Measurements from ENCODE around the gene ABCA3. TPM values are rescaled to one million over a fixed set of nuclear protein-coding genes. Genes with fewer than 3 reads are reported as not detected.
"Not testable (repeated sequence)": the region's sequence is repeated elsewhere in the genome, so short reads cannot be mapped to it uniquely, and the experiment has no call there.

ABCA3 gene
- total RNA-seq, 1 experiment from 2014 or later: 18.0 TPM

- DNase-seq (ENCODE audit: low read depth): no peak
- in situ Hi-C loops (cut with HindIII; ENCODE audit: low pct_unique_long_range_greater_than_20kb, low sequenced_read_pairs): no loop called here
These were observed 68.6 kb downstream of the ABCA3 start for GRCh38 chr16:2271848-2272461.

GRCh38 chr16:2270588-2271470 is 69.7 kb downstream of the ABCA3 start:
- DNase-seq (ENCODE audit: low read depth): no peak
- in situ Hi-C loops (cut with HindIII; ENCODE audit: low pct_unique_long_range_greater_than_20kb, low sequenced_read_pairs): no loop called here

GRCh38 chr16:2270070-2270462 is 70.5 kb downstream of the ABCA3 start:
- in situ Hi-C loops (cut with HindIII; ENCODE audit: low pct_unique_long_range_greater_than_20kb, low sequenced_read_pairs): no loop called here
- DNase-seq (ENCODE audit: low read depth): no peak

DNA sequence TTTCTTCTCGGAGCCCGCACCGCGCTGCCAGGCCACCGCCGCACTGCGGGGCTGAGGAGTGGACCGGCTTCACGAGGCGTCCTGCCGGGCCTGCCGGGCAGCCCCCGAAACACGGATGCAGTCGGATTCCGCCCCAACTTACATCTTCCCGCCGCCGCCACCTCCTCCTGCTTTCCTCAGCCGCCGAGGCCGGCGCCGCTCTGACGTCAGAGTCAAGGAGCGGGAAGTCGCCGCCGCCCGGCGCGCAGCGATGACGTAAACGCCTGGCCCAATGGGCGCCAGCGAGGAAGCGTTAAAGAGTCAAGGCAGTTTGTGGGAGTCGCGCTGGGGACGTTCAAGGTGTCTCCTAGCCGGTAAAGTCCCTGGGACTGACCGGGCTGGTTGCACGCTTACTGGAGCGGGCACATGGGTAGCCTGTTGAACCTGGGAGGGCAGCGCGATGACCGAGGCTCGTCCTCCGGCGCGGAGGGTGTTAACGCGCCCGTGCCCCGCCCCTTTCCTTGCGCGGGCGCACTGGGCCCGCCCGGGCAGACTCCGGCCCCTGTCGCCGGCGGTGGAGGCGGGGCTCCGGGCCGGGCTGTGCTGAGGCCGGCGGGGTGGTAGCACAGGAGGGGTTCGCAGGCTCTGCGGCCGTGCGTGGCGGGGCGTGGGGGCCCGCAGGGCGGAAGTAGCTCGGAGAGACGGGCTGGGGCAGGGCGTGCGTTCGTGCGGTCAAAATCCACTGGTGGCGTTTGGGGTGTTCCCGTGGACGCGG is 72.4 kb downstream of the ABCA3 start, which contains the start of gene RNPS1:
RNPS1 (minus strand) TSS at position 214 of the 754 bp plus-strand sequence. CDS start 3,483 bp downstream, outside the sequence.
- peak; percentile 99 for DNase-seq (ENCODE audit: low read depth)
- in situ Hi-C loops (cut with HindIII; ENCODE audit: low pct_unique_long_range_greater_than_20kb, low sequenced_read_pairs): no loop called here

DNA sequence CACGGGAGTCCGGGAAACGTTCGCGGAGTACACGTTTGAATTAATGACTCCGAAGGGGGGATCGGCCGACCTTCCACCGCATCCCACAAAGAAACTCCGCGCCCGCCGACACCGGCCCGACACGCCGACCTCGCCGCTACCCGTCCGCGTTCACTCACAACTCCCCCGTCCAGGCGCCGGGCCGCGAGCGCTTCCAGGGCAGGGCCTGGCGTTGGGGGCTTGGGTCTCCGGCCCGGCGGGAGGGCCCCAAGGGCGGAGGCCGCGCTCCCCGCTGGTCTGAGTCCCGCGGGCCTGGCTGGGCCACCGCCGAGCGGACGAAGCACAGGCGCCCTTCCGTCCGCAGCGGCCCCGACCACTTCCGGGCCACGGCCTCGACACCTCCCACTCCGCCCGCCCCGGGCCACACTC is 73.0 kb downstream of the ABCA3 start:
- in situ Hi-C loops (cut with HindIII; ENCODE audit: low pct_unique_long_range_greater_than_20kb, low sequenced_read_pairs); DNase-seq (ENCODE audit: low read depth): not testable (repeated sequence)

DNA sequence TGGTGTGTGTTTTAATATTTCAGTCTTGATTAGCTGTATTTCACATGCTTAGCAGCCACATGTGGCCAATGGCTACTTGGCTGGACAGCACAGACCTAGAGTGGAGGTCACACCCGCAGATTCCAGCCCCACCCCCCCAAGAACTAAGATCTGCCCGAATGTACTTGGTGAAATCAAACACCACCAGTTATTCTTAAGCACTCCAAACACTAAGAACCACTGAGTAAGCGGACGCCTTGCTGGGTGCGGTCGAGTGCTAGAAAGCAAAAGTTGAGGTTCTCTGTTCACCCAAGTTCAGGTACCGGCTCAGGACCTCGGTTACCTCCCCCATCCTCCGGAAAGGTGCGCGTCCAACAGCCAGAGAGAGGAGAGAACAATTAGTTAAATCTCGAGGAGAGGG is 73.6 kb downstream of the ABCA3 start:
- in situ Hi-C loops (cut with HindIII; ENCODE audit: low pct_unique_long_range_greater_than_20kb, low sequenced_read_pairs); DNase-seq (ENCODE audit: low read depth): not testable (repeated sequence)

DNA sequence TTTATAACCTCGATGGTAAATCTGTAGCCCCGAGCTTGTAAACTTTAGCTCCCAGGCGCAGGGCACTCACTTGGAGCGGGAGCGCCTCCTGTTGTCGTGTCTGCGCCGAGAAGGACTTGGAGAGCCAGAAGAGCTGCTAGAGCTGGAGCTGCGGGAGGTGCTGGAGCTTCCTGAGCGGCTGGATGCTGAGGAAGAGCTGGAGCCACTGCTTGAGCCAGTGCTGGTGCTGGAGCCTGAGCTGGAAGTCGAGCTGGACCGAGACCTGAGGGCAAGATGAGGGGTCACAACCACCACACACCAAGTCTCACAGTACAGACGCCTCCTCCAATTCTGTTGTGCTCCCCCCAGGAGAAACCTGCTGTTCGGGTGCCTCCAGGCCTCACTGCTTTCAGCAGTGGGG is 77.5 kb downstream of the ABCA3 start:
- in situ Hi-C loops (cut with HindIII; ENCODE audit: low pct_unique_long_range_greater_than_20kb, low sequenced_read_pairs): not testable (repeated sequence)

DNA sequence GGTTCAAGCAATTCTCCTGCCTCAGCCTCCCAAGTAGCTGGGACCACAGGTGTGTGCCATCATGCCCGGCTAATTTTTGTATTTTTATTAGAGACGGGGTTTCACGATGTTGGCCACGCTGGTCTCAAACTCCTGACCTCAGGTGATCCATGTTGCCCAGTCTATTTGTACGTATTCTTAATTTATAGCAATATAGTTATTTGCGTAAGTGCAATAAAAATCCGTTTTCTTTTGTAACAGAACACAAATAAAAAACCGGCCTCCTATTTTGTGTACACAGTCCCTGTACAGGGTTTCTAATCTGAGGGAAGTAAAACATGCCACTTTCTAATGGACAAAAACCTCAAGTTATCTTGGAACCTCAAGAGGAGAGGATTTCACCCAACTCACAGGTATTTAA is 80.3 kb downstream of the ABCA3 start:
- in situ Hi-C loops (cut with HindIII; ENCODE audit: low pct_unique_long_range_greater_than_20kb, low sequenced_read_pairs): no loop called here
- DNase-seq (ENCODE audit: low read depth): no peak

More for the DNA sequence above, 77.5 kb downstream of the ABCA3 start:
- DNase-seq (ENCODE audit: low read depth): not testable (repeated sequence)

DNA sequence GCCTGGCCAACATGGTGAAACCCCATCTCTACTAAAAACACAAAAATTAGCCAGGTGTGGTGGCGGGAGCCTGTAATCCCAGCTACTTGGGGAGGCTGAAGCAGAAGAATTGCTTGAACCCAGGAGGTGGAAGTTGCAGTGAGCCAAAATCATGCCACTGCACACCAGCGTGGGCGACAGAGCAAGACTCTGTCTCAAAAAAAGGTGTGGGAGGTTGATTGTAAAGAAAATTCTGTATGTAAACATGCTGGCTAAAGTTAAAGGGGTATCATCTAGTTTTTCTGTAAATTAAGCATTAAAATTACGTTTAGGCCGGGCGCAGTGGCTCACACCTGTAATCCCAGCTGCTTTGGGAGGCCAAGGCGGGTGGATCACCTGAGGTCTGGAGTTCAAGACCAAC is 82.0 kb downstream of the ABCA3 start:
- in situ Hi-C loops (cut with HindIII; ENCODE audit: low pct_unique_long_range_greater_than_20kb, low sequenced_read_pairs): not testable (repeated sequence)

DNA sequence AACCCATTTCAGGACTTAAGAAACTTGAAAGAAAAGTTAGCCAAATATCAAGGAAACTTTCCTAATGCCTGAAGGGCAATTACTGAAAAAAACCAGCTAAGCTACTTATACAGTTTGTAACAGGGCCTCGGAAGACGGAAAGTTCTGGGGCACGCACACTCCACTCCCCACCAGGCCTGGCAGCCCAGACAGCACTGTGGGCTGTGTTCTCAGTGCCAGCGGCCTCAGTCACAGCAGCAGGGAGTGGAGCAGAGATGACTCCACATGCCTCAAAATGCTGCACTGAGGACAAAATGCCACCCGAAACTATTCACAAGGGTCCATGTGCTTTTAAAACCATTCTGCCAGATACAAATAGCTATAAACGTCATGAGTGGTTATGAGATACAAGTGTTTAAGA is 82.8 kb downstream of the ABCA3 start:
- no peak for DNase-seq (ENCODE audit: low read depth)
- in situ Hi-C loops (cut with HindIII; ENCODE audit: low pct_unique_long_range_greater_than_20kb, low sequenced_read_pairs): no loop called here

More for the DNA sequence above, 82.0 kb downstream of the ABCA3 start:
- DNase-seq (ENCODE audit: low read depth): not testable (repeated sequence)

DNA sequence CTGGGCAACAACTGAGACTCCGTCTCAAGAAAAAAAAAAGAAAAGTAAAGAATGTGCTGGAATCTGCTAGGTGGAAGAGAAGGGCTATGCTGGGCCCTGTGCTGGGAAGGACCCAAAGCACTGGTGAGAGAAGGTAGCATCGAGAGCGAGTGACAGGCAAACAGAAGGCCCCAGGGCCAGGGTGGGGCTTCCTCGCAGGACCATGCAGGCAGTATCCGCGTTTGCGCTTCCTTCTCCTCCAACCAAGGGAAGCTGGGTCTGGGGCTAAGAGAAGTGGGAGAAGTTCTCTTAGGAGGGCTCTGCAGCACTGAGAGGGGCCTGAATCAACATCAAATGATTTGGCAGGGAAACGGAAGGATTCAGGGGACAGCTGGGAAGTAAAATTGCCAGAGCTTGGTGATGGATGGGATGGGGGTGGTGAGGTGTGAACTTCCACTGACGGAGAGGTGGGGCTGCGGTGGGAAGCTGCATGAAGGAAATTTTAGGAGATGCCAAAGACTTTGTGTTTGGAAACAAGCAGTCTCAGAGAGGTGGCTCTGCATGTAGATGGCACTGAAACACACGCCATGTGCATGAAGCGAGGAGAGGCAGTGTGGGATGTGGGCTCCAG is 83.9 kb downstream of the ABCA3 start:
- in situ Hi-C loops (cut with HindIII; ENCODE audit: low pct_unique_long_range_greater_than_20kb, low sequenced_read_pairs): no loop called here
- DNase-seq (ENCODE audit: low read depth): no peak

GRCh38 chr16:2253293-2253692 is 87.2 kb downstream of the ABCA3 start:
- no peak for DNase-seq (ENCODE audit: low read depth)
- in situ Hi-C loops (cut with HindIII; ENCODE audit: low pct_unique_long_range_greater_than_20kb, low sequenced_read_pairs): no loop called here

DNA sequence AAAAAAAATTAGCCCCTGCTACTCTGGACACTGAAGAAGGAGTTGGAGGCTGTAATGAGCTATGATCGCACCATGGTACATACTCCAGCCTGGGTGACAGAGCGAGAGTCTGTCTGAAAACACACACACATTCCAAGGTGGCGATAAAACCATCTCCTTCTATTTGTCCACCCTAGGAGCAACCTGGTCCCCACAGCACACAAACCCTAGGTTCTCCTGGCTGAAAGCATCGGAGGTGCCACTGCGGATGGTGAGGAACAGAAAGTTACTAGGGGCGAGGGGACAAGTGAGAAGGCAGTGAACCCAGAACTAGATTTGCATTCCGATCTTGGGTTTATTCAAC is 87.8 kb downstream of the ABCA3 start:
- in situ Hi-C loops (cut with HindIII; ENCODE audit: low pct_unique_long_range_greater_than_20kb, low sequenced_read_pairs): no loop called here
- no peak for DNase-seq (ENCODE audit: low read depth)

- in situ Hi-C loops (cut with HindIII; ENCODE audit: low pct_unique_long_range_greater_than_20kb, low sequenced_read_pairs): no loop called here
- peak; percentile 99 for DNase-seq (ENCODE audit: low read depth)
These were observed 89.0 kb downstream of the ABCA3 start, which contains the start of gene ECI1 for GRCh38 chr16:2251296-2252111. Gene ECI1, minus strand, starts transcription at chr16:2251587. Its CDS starts 21 bp downstream, at chr16:2251566.

DNA sequence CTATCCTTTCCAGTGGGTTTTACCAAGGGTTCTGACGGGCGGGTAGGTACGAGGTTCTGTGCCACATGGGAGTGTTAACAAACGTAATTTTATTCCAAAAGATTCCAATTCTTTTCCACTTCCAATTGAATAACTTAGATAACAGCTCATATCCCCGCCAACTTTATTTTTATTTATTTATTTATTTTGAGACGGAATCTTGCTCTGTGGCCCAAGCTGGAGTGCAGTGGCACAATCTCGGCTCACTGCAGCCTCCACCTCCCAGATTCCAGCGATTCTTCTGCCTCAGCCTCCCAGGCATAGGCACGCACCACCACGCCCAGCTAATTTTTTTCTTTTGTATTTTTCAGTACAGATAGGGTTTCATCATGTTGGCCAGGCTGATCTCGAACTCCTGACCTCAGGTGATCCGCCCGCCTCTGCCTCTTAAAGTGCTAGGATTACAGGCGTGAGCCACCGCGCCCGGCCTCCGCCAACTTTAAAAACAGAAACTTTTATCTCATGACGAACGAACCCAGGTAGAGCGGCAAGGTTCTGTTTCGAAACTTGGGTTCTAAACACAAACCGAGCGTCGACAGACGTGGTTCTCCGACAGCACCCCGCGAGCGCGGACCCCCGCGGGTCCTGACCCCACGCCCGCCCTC is 89.8 kb downstream of the ABCA3 start:
- in situ Hi-C loops (cut with HindIII; ENCODE audit: low pct_unique_long_range_greater_than_20kb, low sequenced_read_pairs): no loop called here

GRCh38 chr16:2246301-2246885 is 94.1 kb downstream of the ABCA3 start:
- no peak for DNase-seq (ENCODE audit: low read depth)
- in situ Hi-C loops (cut with HindIII; ENCODE audit: low pct_unique_long_range_greater_than_20kb, low sequenced_read_pairs): no loop called here

More for the DNA sequence above, 89.8 kb downstream of the ABCA3 start:
- peak; percentile 73 for DNase-seq (ENCODE audit: low read depth)

Measured in Caki2 (cell line).